HepG2 (cell line): ENCODE data around the gene PEPD. TPM values are rescaled to one million over a fixed set of nuclear protein-coding genes. Genes with fewer than 3 reads are reported as not detected.
A peak's percentile ranks its signal among the peaks of the same experiment; 100 is the strongest.

Experiments
- CREB1 ChIP-seq, 2 experiments: fragments of 450-650 bp in 1 of 2; IDR thresholded peaks; 2 replicates each; pipeline ENCODE4 v1.6.1; 2016 to 2017; ENCODE audit warnings: control low read depth in 1 of 2, mild to moderate bottlenecking in 1 of 2, missing compliant biosample characterization in 1 of 2, missing genetic modification characterization in 1 of 2
- FOSL2 ChIP-seq: sonication (generic); formaldehyde crosslinking; IDR thresholded peaks from 2 replicates; pipeline ENCODE4 v1.4.0; 2020; ENCODE audit warnings: missing genetic modification reagents
- HOXA9 ChIP-seq: sonication (generic); formaldehyde crosslinking; IDR thresholded peaks from 2 replicates; pipeline ENCODE4 v1.8.1; 2022; ENCODE audit warnings: missing genetic modification reagents, mild to moderate bottlenecking, moderate library complexity, borderline replicate concordance
- STAG1 ChIP-seq: sonication (generic); formaldehyde crosslinking; IDR thresholded peaks from 2 replicates; pipeline ENCODE4 v1.4.0; 2020; ENCODE audit warnings: missing genetic modification reagents
- ZFP41 ChIP-seq: sonication (generic); formaldehyde crosslinking; IDR thresholded peaks from 2 replicates; pipeline ENCODE4 v1.4.0; 2020; ENCODE audit warnings: mild to moderate bottlenecking, missing genetic modification reagents, borderline replicate concordance
- polyA plus RNA-seq, 8 experiments: library from polyadenylated mRNA; depleted of rRNA in 3 of 8; stranded (reverse) in 7 of 8; unstranded in 1 of 8; fragments of >200 nt; fragmentation: Illumina TruSeq in 4 of 8; extraction: Trizol in 4 of 8; gene quantifications; 2 replicates each; pipeline versions ENCODE4 v1.2.1 to v1.2.3, GENCODE V29; 2011 to 2016; ENCODE audit warnings: low read depth in 4 of 8, missing spikeins in 1 of 8, mixed read lengths in 1 of 8; ENCODE audit not compliant: insufficient read depth in 1 of 8
- total RNA-seq, 5 experiments: library from RNA; depleted of rRNA; stranded (reverse); fragments of >200 nt; fragmentation: Illumina TruSeq; extraction: Trizol; gene quantifications; 2 replicates each; pipeline ENCODE4 v1.2.3, GENCODE V29; 2016; ENCODE audit warnings: low read depth in 1 of 5
- TF ChIP-seq, protein P1 (sequence below): sonication (generic); formaldehyde crosslinking; IDR thresholded peaks from 2 replicates; pipeline ENCODE4 v1.5.1; 2020; ENCODE audit warnings: mild to moderate bottlenecking, missing genetic modification reagents, borderline replicate concordance
- TF ChIP-seq, protein P2 (sequence below): sonication (generic); formaldehyde crosslinking; IDR thresholded peaks from 2 replicates; pipeline ENCODE4 v1.5.1; 2020; ENCODE audit warnings: mild to moderate bottlenecking, missing genetic modification reagents, moderate library complexity
- TF ChIP-seq, protein P3 (sequence below): sonication (generic); formaldehyde crosslinking; IDR thresholded peaks from 2 replicates; pipeline ENCODE4 v1.8.1; 2022; ENCODE audit warnings: low read depth, mild to moderate bottlenecking, missing genetic modification reagents
- TF ChIP-seq, protein P4 (sequence below): sonication (generic); formaldehyde crosslinking; IDR thresholded peaks from 2 replicates; pipeline ENCODE4 v1.8.1; 2023; ENCODE audit warnings: mild to moderate bottlenecking, inconsistent platforms, moderate library complexity, missing genetic modification reagents, borderline replicate concordance

The PEPD gene
- total and polyA plus RNA-seq, 2 of the 13 experiments (the other 11 are each of a cell fraction or from before 2014, with no cell fraction given): 60.7 to 75.1 TPM

DNA sequence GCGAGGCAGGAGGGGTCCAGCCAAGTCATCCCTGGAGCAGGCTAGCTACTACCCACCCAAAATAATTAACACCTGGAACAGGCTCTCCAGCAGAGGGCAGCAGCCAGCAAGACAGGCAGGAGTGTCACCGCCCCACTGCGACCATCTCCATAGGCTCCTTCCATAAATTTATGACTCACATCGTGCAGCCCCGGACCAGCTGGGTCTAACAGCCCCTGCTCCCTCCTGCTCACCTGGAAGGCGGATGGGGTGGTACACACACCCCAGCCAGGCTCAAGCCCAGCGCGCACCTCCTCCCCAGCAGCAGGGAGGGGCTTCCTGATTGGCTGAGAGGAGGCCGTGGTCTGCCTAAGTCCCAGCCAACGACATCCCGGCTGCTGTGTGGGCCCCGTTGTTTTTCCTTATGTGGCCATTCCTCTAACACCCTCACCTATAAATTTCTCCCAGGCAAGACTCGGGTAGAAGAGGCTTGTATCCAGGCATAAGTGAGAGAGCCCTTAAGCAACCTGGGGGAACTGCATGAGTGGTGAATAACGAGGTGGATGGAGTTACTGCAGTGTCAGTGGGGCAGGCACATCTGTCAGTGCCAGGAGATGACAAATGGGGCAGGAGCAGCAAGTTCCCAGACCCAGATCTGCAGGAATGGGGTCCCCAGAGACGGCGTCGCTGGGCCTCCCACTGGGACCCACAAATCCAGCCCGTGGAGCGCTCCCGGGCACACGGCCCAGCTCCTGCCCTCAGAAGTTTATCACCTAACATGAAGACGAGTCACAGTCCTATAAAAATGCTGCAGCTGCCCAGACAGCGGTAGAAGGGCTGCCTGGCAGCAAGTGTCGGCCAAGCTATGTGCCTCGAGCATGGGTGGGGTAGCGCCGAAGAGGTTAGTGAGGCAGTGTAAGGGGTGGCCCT is 105.0 kb downstream of the PEPD start (continued):
- TF ChIP-seq FOSL2 (peak; percentile 7; the same call in 1 of the 2 replicates), CREB1 (IDR thresholded peaks at IDR 0.05) (no peak), CREB1 (CRISPR knock-in tag; IDR thresholded peaks at IDR 0.05) (no peak), HOXA9 (no peak), STAG1 (CRISPR knock-in tag) (peak; percentile 73), ZFP41 (CRISPR knock-in tag) (no peak)
- TF ChIP-seq, protein P1, sequence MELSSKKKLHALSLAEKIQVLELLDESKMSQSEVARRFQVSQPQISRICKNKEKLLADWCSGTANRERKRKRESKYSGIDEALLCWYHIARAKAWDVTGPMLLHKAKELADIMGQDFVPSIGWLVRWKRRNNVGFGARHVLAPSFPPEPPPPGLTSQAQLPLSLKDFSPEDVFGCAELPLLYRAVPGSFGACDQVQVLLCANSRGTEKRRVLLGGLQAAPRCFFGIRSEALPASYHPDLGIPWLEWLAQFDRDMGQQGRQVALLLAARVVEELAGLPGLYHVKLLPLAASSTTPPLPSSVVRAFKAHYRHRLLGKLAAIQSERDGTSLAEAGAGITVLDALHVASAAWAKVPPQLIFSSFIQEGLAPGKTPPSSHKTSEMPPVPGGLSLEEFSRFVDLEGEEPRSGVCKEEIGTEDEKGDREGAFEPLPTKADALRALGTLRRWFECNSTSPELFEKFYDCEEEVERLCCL (CRISPR knock-in tag): no peak
- TF ChIP-seq, protein P2, sequence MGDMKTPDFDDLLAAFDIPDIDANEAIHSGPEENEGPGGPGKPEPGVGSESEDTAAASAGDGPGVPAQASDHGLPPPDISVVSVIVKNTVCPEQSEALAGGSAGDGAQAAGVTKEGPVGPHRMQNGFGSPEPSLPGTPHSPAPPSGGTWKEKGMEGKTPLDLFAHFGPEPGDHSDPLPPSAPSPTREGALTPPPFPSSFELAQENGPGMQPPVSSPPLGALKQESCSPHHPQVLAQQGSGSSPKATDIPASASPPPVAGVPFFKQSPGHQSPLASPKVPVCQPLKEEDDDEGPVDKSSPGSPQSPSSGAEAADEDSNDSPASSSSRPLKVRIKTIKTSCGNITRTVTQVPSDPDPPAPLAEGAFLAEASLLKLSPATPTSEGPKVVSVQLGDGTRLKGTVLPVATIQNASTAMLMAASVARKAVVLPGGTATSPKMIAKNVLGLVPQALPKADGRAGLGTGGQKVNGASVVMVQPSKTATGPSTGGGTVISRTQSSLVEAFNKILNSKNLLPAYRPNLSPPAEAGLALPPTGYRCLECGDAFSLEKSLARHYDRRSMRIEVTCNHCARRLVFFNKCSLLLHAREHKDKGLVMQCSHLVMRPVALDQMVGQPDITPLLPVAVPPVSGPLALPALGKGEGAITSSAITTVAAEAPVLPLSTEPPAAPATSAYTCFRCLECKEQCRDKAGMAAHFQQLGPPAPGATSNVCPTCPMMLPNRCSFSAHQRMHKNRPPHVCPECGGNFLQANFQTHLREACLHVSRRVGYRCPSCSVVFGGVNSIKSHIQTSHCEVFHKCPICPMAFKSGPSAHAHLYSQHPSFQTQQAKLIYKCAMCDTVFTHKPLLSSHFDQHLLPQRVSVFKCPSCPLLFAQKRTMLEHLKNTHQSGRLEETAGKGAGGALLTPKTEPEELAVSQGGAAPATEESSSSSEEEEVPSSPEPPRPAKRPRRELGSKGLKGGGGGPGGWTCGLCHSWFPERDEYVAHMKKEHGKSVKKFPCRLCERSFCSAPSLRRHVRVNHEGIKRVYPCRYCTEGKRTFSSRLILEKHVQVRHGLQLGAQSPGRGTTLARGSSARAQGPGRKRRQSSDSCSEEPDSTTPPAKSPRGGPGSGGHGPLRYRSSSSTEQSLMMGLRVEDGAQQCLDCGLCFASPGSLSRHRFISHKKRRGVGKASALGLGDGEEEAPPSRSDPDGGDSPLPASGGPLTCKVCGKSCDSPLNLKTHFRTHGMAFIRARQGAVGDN: peak; percentile 28
- TF ChIP-seq, protein P3, sequence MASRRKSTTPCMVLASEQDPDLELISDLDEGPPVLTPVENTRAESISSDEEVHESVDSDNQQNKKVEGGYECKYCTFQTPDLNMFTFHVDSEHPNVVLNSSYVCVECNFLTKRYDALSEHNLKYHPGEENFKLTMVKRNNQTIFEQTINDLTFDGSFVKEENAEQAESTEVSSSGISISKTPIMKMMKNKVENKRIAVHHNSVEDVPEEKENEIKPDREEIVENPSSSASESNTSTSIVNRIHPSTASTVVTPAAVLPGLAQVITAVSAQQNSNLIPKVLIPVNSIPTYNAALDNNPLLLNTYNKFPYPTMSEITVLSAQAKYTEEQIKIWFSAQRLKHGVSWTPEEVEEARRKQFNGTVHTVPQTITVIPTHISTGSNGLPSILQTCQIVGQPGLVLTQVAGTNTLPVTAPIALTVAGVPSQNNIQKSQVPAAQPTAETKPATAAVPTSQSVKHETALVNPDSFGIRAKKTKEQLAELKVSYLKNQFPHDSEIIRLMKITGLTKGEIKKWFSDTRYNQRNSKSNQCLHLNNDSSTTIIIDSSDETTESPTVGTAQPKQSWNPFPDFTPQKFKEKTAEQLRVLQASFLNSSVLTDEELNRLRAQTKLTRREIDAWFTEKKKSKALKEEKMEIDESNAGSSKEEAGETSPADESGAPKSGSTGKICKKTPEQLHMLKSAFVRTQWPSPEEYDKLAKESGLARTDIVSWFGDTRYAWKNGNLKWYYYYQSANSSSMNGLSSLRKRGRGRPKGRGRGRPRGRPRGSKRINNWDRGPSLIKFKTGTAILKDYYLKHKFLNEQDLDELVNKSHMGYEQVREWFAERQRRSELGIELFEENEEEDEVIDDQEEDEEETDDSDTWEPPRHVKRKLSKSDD (CRISPR knock-in tag): no peak
- TF ChIP-seq, protein P4, sequence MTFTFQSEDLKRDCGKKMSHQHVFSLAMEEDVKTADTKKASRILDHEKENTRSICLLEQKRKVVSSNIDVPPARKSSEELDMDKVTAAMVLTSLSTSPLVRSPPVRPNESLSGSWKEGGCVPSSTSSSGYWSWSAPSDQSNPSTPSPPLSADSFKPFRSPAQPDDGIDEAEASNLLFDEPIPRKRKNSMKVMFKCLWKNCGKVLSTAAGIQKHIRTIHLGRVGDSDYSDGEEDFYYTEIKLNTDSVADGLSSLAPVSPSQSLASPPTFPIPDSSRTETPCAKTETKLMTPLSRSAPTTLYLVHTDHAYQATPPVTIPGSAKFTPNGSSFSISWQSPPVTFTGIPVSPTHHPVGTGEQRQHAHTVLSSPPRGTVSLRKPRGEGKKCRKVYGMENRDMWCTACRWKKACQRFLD: no peak
